Measurements from ENCODE around the gene LDLRAD1.
"Not testable (repeated sequence)": the region's sequence is repeated elsewhere in the genome, so short reads cannot be mapped to it uniquely, and the experiment has no call there.

The LDLRAD1 gene

GRCh38 chr1:54006508-54006907 lies 11.5 kb downstream of the LDLRAD1 start:
- no peak for ATAC-seq
- TF ChIP-seq ARNTL (CRISPR knock-in tag; IDR thresholded peaks at IDR 0.05; ENCODE audit: borderline replicate concordance, low read depth): no peak

- no peak for ATAC-seq
- TF ChIP-seq ZC3H10 (CRISPR knock-in tag; IDR thresholded peaks at IDR 0.05) (no peak), ZNF565 (CRISPR knock-in tag; conservative IDR thresholded peaks at IDR 0.05; ENCODE audit: low read depth) (no peak), TCF4 (CRISPR knock-in tag; IDR thresholded peaks at IDR 0.05; ENCODE audit: borderline replicate concordance) (no peak), PATZ1 (CRISPR knock-in tag; IDR thresholded peaks at IDR 0.05; ENCODE audit: borderline replicate concordance) (no peak), POU6F1 (CRISPR knock-in tag; IDR thresholded peaks at IDR 0.05; ENCODE audit: borderline replicate concordance, low read depth) (no peak), ZFP3 (CRISPR knock-in tag; IDR thresholded peaks at IDR 0.05) (no peak), BACH2 (CRISPR knock-in tag; IDR thresholded peaks at IDR 0.05; ENCODE audit: borderline replicate concordance) (no peak), TSHZ2 (CRISPR knock-in tag; IDR thresholded peaks at IDR 0.05) (no peak), RARB (CRISPR knock-in tag; IDR thresholded peaks at IDR 0.05) (no peak), GLIS3 (CRISPR knock-in tag; IDR thresholded peaks at IDR 0.05) (no peak), CSDC2 (CRISPR knock-in tag; IDR thresholded peaks at IDR 0.05) (no peak), ARNTL (CRISPR knock-in tag; IDR thresholded peaks at IDR 0.05; ENCODE audit: borderline replicate concordance, low read depth) (no peak), ESRRG (CRISPR knock-in tag; IDR thresholded peaks at IDR 0.05) (no peak), TOX (CRISPR knock-in tag; IDR thresholded peaks at IDR 0.05; ENCODE audit: borderline replicate concordance) (no peak), ZNF70 (CRISPR knock-in tag; IDR thresholded peaks at IDR 0.05) (no peak), ZNF8 (CRISPR knock-in tag; IDR thresholded peaks at IDR 0.05) (no peak), ISL1 (CRISPR knock-in tag; IDR thresholded peaks at IDR 0.05) (no peak), ZFP30 (CRISPR knock-in tag; IDR thresholded peaks at IDR 0.05) (no peak), SNAI2 (CRISPR knock-in tag; IDR thresholded peaks at IDR 0.05) (no peak), OSR1 (CRISPR knock-in tag; IDR thresholded peaks at IDR 0.05) (no peak)
These were observed 13.4 kb downstream of the LDLRAD1 start for GRCh38 chr1:54004481-54005049.

GRCh38 chr1:54003750-54004480 lies 14.1 kb downstream of the LDLRAD1 start:
- not testable (repeated sequence) for ATAC-seq

GRCh38 chr1:54003249-54003646 lies 14.7 kb downstream of the LDLRAD1 start:
- TF ChIP-seq CSDC2 (CRISPR knock-in tag; IDR thresholded peaks at IDR 0.05): no peak
- ATAC-seq: no peak

GRCh38 chr1:54002544-54003248 lies 15.3 kb downstream of the LDLRAD1 start:
- ATAC-seq: no peak
- TF ChIP-seq TCF4 (CRISPR knock-in tag; IDR thresholded peaks at IDR 0.05; ENCODE audit: borderline replicate concordance): no peak
- no peak for TF ChIP-seq POU6F1 (CRISPR knock-in tag; IDR thresholded peaks at IDR 0.05; ENCODE audit: borderline replicate concordance, low read depth)
- TF ChIP-seq ZNF70 (CRISPR knock-in tag; IDR thresholded peaks at IDR 0.05): no peak
- TF ChIP-seq GLIS3 (CRISPR knock-in tag; IDR thresholded peaks at IDR 0.05): no peak
- no peak for TF ChIP-seq BACH2 (CRISPR knock-in tag; IDR thresholded peaks at IDR 0.05; ENCODE audit: borderline replicate concordance)
- no peak for TF ChIP-seq ZFP3 (CRISPR knock-in tag; IDR thresholded peaks at IDR 0.05)
- no peak for TF ChIP-seq ARNTL (CRISPR knock-in tag; IDR thresholded peaks at IDR 0.05; ENCODE audit: borderline replicate concordance, low read depth)
- no peak for TF ChIP-seq TOX (CRISPR knock-in tag; IDR thresholded peaks at IDR 0.05; ENCODE audit: borderline replicate concordance)
- TF ChIP-seq SNAI2 (CRISPR knock-in tag; IDR thresholded peaks at IDR 0.05): no peak
- TF ChIP-seq ZNF8 (CRISPR knock-in tag; IDR thresholded peaks at IDR 0.05): no peak
- no peak for TF ChIP-seq ZNF565 (CRISPR knock-in tag; conservative IDR thresholded peaks at IDR 0.05; ENCODE audit: low read depth)
- TF ChIP-seq CSDC2 (CRISPR knock-in tag; IDR thresholded peaks at IDR 0.05): no peak
- TF ChIP-seq ISL1 (CRISPR knock-in tag; IDR thresholded peaks at IDR 0.05): no peak
